HEK293 (cell line): Measurements from ENCODE around the gene TANGO2.

Experiments used
- CTCF ChIP-seq: fragments of 450-650 bp; formaldehyde crosslinking; IDR thresholded peaks from 2 replicates; pipeline ENCODE4 v1.5.1; 2016; ENCODE audit warnings: missing biosample characterization, missing genetic modification characterization
- EGR2 ChIP-seq: fragments of 450-650 bp; formaldehyde crosslinking; IDR thresholded peaks from 2 replicates; pipeline ENCODE4 v1.5.1; 2016; ENCODE audit warnings: low read depth, missing biosample characterization, missing genetic modification characterization
- KLF16 ChIP-seq: fragments of 450-650 bp; formaldehyde crosslinking; IDR thresholded peaks from 2 replicates; pipeline ENCODE4 v1.5.1; 2017; ENCODE audit warnings: missing biosample characterization, missing genetic modification characterization
- PBX3 ChIP-seq: sonication (generic); formaldehyde crosslinking; IDR thresholded peaks from 2 replicates; pipeline ENCODE4 v1.8.1; 2022; ENCODE audit warnings: mild to moderate bottlenecking, moderate library complexity, missing genetic modification reagents
- SETDB1 ChIP-seq: IDR thresholded peaks from one replicate; pipeline ENCODE4 v1.6.1; 2017; ENCODE audit warnings: mild to moderate bottlenecking, low read length, moderate library complexity, mixed read lengths; ENCODE audit not compliant: insufficient read length
- ZFP3 ChIP-seq: fragments of 450-650 bp; formaldehyde crosslinking; IDR thresholded peaks from 2 replicates; pipeline ENCODE4 v1.5.1; 2016; ENCODE audit warnings: low read depth, missing biosample characterization, missing genetic modification characterization
- ZNF121 ChIP-seq: fragments of 450-650 bp; formaldehyde crosslinking; IDR thresholded peaks from 2 replicates; pipeline ENCODE4 v1.5.1; 2016; ENCODE audit warnings: missing biosample characterization, missing genetic modification characterization
- ZNF16 ChIP-seq: fragments of 450-650 bp; formaldehyde crosslinking; IDR thresholded peaks from 2 replicates; pipeline ENCODE4 v1.5.1; 2016; ENCODE audit warnings: low read depth, missing biosample characterization, missing genetic modification characterization
- ZNF274 ChIP-seq, 2 experiments: fragments of 200-500 bp in 1 of 2; fragments of 450-650 bp in 1 of 2; sonication (Bioruptor generic) in 1 of 2; formaldehyde crosslinking in 1 of 2; IDR thresholded peaks; 2 replicates each; pipeline versions ENCODE4 v1.5.1 to v1.6.1; 2014 to 2016; ENCODE audit warnings: borderline replicate concordance in 1 of 2, inconsistent platforms in 1 of 2, low read length in 1 of 2, missing biosample characterization in 1 of 2, missing genetic modification characterization in 1 of 2
- ZNF350 ChIP-seq: fragments of 450-650 bp; formaldehyde crosslinking; IDR thresholded peaks from 2 replicates; pipeline ENCODE4 v1.5.0; 2017; ENCODE audit warnings: missing biosample characterization, mild to moderate bottlenecking, missing genetic modification characterization
- ZNF433 ChIP-seq: fragments of 450-650 bp; formaldehyde crosslinking; IDR thresholded peaks from 2 replicates; pipeline ENCODE4 v1.5.1; 2016; ENCODE audit warnings: missing biosample characterization, missing genetic modification characterization, low read depth
- TF ChIP-seq, protein P1 (sequence below): fragments of 450-650 bp; formaldehyde crosslinking; IDR thresholded peaks from 2 replicates; pipeline ENCODE4 v1.5.1; 2016; ENCODE audit warnings: missing biosample characterization, missing genetic modification characterization

DNA sequence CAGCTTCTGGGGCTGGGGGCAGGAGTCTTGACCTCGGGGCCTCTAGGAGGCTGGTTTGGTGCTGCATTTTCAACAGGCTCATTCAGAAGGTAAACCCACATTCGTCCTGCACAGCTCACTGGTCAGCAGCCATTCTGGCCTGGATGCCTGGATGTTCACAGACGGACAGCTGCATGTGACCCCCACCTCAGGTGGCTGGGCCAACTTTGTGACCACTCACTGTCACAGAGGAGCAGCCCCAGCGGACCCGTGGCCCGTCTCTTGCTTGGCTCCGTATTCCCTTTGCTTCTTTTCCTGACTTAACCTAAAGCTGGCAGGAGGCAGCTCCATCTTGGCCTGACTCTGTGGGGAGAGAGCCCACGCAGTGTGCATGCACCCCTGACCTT, 67.3 kb downstream of the TANGO2 start:
- TF ChIP-seq ZNF433 (tag by site-specific recombination): no peak
- TF ChIP-seq EGR2: no peak
- no peak for TF ChIP-seq CTCF
- TF ChIP-seq ZNF121 (tag by site-specific recombination): no peak
- no peak for TF ChIP-seq ZNF16 (tag by site-specific recombination)
- no peak for TF ChIP-seq ZFP3 (tag by site-specific recombination)
- no peak for TF ChIP-seq ZNF350 (tag by site-specific recombination)
- no peak for TF ChIP-seq ZNF274 (IDR thresholded peaks at IDR 0.05; ENCODE audit: low read length)
- no peak for TF ChIP-seq ZNF274 (tag by site-specific recombination; IDR thresholded peaks at IDR 0.05; ENCODE audit: borderline replicate concordance)
- TF ChIP-seq PBX3: no peak
- TF ChIP-seq SETDB1: no peak
- TF ChIP-seq, protein P1, sequence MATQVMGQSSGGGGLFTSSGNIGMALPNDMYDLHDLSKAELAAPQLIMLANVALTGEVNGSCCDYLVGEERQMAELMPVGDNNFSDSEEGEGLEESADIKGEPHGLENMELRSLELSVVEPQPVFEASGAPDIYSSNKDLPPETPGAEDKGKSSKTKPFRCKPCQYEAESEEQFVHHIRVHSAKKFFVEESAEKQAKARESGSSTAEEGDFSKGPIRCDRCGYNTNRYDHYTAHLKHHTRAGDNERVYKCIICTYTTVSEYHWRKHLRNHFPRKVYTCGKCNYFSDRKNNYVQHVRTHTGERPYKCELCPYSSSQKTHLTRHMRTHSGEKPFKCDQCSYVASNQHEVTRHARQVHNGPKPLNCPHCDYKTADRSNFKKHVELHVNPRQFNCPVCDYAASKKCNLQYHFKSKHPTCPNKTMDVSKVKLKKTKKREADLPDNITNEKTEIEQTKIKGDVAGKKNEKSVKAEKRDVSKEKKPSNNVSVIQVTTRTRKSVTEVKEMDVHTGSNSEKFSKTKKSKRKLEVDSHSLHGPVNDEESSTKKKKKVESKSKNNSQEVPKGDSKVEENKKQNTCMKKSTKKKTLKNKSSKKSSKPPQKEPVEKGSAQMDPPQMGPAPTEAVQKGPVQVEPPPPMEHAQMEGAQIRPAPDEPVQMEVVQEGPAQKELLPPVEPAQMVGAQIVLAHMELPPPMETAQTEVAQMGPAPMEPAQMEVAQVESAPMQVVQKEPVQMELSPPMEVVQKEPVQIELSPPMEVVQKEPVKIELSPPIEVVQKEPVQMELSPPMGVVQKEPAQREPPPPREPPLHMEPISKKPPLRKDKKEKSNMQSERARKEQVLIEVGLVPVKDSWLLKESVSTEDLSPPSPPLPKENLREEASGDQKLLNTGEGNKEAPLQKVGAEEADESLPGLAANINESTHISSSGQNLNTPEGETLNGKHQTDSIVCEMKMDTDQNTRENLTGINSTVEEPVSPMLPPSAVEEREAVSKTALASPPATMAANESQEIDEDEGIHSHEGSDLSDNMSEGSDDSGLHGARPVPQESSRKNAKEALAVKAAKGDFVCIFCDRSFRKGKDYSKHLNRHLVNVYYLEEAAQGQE: no peak
- TF ChIP-seq KLF16: no peak
